GM19467 (cell line): ENCODE measurements around the gene S100A16.
"Not testable (repeated sequence)": the region's sequence is repeated elsewhere in the genome, so short reads cannot be mapped to it uniquely, and the experiment has no call there.

Experiments
- ATAC-seq: cut with Tn5 transposase; IDR thresholded peaks from one replicate; pipeline ENCODE4 v1.9.1; 2021; ENCODE audit warnings: mild to moderate bottlenecking, moderate library complexity; ENCODE audit not compliant: unreplicated experiment

The S100A16 gene

DNA sequence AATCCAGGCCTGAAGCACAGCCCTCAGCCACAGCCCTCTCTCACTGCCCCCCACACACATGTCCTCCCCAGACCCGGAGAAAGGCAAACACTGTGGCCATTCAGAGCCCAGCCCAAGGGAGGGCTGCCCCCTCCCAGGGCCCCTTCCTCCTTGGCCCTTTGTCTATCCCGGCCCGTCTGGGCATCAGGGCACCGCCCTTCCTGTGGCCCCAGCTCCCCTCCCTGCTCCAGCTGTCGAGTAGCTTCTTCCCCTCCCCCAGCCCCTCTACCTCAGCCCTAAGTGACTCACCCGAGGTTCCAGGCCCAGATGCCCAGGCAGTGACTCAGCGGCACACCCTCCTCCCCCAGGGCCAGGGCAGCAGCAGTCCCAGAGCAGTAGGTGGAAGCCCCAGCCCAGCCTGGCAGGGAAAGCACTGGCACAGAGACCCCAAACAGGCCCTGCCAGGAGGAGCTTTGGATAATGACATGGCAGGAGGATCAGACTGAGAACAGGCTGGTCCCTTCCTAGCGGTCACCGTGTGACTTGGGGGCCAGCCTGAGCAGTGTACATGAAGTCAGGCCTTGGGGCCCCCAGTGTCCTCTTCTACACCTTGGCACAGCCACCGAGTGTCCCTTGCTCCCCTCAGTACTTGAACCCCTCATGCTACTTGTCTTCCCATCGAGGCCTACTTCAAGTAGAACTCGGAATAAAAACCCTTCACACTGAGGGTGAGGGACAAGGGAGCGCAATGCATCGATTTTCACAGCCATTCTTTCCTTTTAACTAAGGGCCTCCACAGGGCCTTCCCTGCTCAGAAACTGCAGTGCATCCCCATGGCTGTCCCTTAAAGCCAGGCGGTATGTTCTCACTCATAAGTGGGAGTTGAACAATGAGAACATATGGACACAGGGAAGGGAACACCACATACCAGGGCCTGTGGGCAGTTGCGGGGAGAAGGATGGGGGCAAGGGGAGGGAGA is 46.2 kb downstream of the S100A16 start:
- no peak for ATAC-seq

DNA sequence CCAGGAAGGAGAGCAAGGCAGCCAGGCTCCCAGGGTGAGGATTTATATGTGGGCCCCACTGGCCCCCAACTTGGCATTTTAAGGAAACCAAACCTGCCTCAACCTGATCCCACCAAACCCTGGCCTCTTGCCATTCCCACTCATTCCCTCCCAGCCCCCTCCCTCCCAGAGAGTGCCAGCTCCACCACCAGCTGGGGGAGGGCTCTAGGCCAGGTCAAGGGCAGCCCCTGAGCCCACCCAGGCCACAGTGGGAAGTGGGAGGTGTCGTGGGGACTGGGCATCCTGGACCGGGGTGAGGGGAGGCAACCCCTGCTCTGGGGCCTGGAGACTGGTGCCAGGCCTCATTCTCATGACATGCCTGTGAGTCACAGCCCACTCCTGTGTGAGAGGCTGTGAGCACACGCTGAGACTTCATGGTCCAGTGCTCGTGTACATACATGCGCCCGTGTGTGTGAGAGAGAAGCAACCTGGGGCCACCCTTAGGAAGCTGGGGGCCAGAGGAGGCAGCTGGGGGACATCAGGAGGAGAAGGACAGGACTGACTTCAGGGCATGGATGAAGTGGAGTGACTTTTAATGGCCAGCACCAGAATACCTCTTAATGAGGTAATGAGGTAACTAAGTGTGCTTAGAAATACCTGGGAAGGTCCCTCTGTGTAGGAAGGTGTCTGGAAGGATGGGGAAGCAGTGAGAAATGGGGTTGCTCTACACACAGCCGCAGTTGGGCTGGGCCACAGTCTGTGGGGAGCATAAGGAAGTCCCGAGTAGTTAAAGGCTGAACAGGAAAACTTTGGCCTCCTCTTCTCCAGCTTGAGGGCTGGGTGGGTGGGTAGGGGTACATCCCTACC is 47.2 kb downstream of the S100A16 start, which contains the start of gene S100A2:
Gene S100A2 (minus strand): TSS at position 316 of the 846 bp plus-strand sequence. CDS start 1,967 bp downstream, outside the sequence.
- ATAC-seq: no peak

DNA sequence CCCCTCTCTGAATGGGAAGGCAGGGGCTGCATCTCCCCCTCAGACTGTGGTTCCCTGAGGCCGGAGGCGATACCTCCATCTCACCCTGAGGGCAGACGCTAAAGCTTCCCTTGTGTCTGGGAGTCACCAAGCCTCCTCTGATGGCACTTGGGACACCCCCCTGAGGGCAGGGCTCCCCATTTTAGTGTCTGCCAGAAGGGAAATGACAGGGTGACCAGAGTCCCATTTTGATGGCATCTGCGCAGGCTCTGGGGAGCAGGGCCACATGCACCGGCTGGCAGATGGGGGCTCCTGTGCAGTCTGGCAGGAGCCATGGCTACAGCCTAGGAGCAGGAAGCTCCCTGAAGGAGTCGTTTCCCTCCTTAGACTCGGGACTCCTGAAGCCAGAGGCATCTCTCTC is 48.9 kb downstream of the S100A16 start:
- ATAC-seq: no peak

DNA sequence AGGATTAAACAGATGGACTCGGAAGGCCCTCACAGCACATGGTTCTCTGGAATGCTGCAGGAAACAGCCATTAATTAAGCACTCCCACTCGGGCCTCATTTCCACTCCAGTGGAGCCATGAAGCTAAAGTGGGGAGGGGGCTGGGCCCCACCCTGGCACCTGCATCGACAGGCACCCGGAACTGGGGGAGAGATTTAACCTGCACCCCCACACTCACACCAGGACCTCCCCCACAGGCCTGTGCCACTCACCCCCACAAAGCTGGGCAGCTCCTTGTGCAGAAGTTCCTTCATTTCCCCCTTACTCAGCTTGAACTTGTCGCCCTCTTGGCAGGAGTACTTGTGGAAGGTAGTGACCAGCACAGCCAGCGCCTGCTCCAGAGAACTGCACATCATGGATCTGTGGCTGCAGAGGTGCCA is 49.4 kb downstream of the S100A16 start:
- ATAC-seq: no peak

DNA sequence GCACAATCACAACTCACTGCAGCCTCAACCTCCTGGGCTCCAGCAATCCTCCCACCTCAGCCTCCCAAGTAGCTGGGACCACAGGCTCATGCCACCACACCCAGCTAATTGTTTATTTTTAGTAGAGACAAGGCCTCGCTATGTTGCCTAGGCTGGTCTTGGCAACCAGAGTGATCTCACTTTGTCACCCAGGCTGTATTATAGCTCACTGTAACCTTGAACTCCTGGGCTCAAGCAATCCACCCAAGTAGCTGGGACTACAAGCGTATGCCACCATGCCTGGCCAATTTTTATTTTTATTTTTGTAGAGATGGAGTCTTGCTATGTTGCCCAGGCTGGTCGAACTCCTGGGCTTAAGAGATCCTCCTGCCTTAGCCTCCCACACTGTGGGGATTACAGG is 50.9 kb downstream of the S100A16 start:
- ATAC-seq: not testable (repeated sequence)

DNA sequence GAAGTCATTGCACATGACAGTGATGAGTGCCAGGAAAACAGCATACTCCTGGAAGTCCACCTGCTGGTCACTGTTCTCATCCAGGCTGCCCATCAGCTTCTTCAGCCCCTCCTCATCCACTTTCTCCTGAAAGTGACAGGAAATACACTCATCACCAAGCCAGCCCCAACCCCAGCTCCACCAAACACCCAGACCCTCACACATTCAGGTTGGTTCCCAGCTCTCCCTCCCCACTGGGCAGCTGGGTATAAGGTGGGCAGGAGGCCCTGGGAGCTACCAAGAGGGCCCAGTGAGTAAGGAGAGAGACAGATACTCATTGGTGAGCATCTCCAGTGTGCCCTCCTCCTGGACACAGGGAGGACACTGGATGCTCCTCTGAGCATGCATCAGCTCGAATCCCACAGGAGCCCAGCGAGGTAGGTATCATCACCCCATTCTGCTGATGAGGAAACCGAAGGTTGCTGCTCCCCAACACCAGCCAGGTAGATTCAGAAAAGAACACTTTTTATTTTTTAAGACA is 51.4 kb downstream of the S100A16 start:
- ATAC-seq: no peak

GRCh38 chr1:153560771-153561465 is 52.0 kb downstream of the S100A16 start:
- ATAC-seq: no peak

- ATAC-seq: no peak
These were observed 52.7 kb downstream of the S100A16 start for GRCh38 chr1:153560241-153560640.

DNA sequence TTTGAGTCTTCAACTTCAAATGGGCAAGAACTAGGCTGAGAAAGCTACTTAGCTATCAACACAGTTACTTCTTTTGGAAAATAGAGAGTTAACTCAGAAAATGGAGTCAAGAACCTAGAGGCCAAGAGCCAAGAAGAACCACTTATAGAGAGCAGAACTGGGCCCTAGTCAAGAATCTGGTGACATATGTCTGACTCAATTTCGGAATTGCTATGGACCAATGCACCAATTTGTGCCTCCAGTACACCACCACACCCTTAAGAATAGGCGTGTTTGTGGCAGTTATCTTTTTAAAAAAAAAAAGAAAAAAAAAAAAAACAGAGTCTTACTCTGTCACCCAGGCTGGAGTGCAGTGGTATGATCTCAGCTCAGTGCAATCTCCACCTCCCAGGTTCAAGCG is 55.1 kb downstream of the S100A16 start:
- ATAC-seq: no peak
